SK-N-SH (cell line): ENCODE data around the gene NUAK1. TPM values are rescaled to one million over a fixed set of nuclear protein-coding genes. Genes with fewer than 3 reads are reported as not detected.

ENCODE experiments used
- CTCF ChIA-PET: fragments of 300-600, 350-600 bp; formaldehyde crosslinking; extraction: SDS; loops from one replicate; lab custom pipeline; 2021; lab: Yijun Ruan, JAX
- POLR2A ChIA-PET: fragments of 350-600 bp; sonication (Branson Sonifier 250); formaldehyde crosslinking; extraction: SDS; loops from one replicate; lab custom pipeline; 2020; ENCODE audit warnings: antibody characterized with exemption, inconsistent platforms; lab: Yijun Ruan, JAX
- DNase-seq: peaks from one replicate; pipeline ENCODE4 v3.0.0; 2012
- H2AFZ ChIP-seq: fragments of 200-600 bp; sonication (generic); 2 replicates; pipeline ENCODE4 v1.8.1; 2016; ENCODE audit warnings: antibody characterized with exemption, mild to moderate bottlenecking, low read depth
- H3F3A ChIP-seq: fragments of 200-600 bp; sonication (generic); replicated peaks from 2 replicates; pipeline ENCODE3; 2016; ENCODE audit warnings: antibody characterized with exemption, mild to moderate bottlenecking; ENCODE audit not compliant: insufficient read depth
- H3K27ac ChIP-seq, 2 experiments: fragments of 200-500 bp in 1 of 2; fragments of 200-600 bp in 1 of 2; sonication (Bioruptor generic) in 1 of 2; sonication (generic), shearing (Covaris generic) in 1 of 2; 2 replicates each; pipeline versions ENCODE4 v1.5.1 to v1.6.1; 2014 to 2016; ENCODE audit warnings: low read depth in 2 of 2, inconsistent platforms in 1 of 2, low read length in 1 of 2, mild to moderate bottlenecking in 1 of 2, mixed read lengths in 1 of 2
- H3K27me3 ChIP-seq: fragments of 200-600 bp; sonication (generic), shearing (Covaris generic); 2 replicates; pipeline ENCODE4 v1.6.1; 2016; ENCODE audit warnings: mixed run types; ENCODE audit not compliant: insufficient read depth
- H3K36me3 ChIP-seq, 2 experiments: fragments of 200-500 bp in 1 of 2; fragments of 200-600 bp in 1 of 2; sonication (Bioruptor generic) in 1 of 2; sonication (generic) in 1 of 2; replicated peaks in 1 of 2; 2 replicates each; pipeline versions ENCODE3 to v1.5.1; 2014 to 2016; ENCODE audit warnings: low read length in 1 of 2, mild to moderate bottlenecking in 1 of 2; ENCODE audit not compliant: insufficient read depth in 2 of 2, control insufficient read depth in 1 of 2
- H3K4me1 ChIP-seq, 2 experiments: fragments of 200-500 bp in 1 of 2; fragments of 200-600 bp in 1 of 2; sonication (Bioruptor generic) in 1 of 2; sonication (generic), shearing (Covaris generic) in 1 of 2; 2 replicates each; pipeline versions ENCODE4 v1.5.1 to v1.6.1; 2014 to 2016; ENCODE audit warnings: low read depth in 1 of 2, low read length in 1 of 2, mixed run types in 1 of 2; ENCODE audit not compliant: insufficient read depth in 2 of 2, control insufficient read depth in 1 of 2
- H3K4me2 ChIP-seq: fragments of 200-600 bp; sonication (generic), shearing (Covaris generic); 2 replicates; pipeline ENCODE4 v1.6.1; 2017; ENCODE audit warnings: mixed run types
- H3K4me3 ChIP-seq, 2 experiments: fragments of 200-500 bp in 1 of 2; fragments of 200-600 bp in 1 of 2; sonication (Bioruptor generic) in 1 of 2; sonication (generic), shearing (Covaris generic) in 1 of 2; 2 replicates each; pipeline versions ENCODE4 v1.5.1 to v1.8.1; 2014 to 2016; ENCODE audit warnings: low read depth in 2 of 2, inconsistent platforms in 1 of 2, low read length in 1 of 2, mild to moderate bottlenecking in 1 of 2, mixed read lengths in 1 of 2, moderate library complexity in 1 of 2
- H3K79me2 ChIP-seq: fragments of 200-600 bp; sonication (generic); 2 replicates; pipeline ENCODE4 v1.8.1; 2017; ENCODE audit warnings: mild to moderate bottlenecking; ENCODE audit not compliant: insufficient read depth
- H3K9ac ChIP-seq: fragments of 200-600 bp; sonication (generic); 2 replicates; pipeline ENCODE4 v1.6.1; 2017; ENCODE audit warnings: mixed run types
- H3K9me2 ChIP-seq: fragments of 200-600 bp; sonication (generic); 2 replicates; pipeline ENCODE4 v1.6.1; 2017; ENCODE audit warnings: mixed run types
- H3K9me3 ChIP-seq: fragments of 200-600 bp; sonication (generic); 2 replicates; pipeline ENCODE4 v1.6.1; 2017; ENCODE audit warnings: mixed run types, mild to moderate bottlenecking, moderate library complexity
- H4K20me1 ChIP-seq: fragments of 200-600 bp; sonication (generic); 2 replicates; pipeline ENCODE4 v1.6.1; 2017; ENCODE audit warnings: mild to moderate bottlenecking, mixed run types; ENCODE audit not compliant: insufficient read depth
- CHD2 ChIP-seq: fragments of 150-350 bp; IDR thresholded peaks from 2 replicates; pipeline ENCODE4 v1.6.1; 2018; ENCODE audit warnings: low read length; ENCODE audit not compliant: partially characterized antibody
- FOSL2 ChIP-seq: IDR thresholded peaks from 2 replicates; pipeline ENCODE4 v1.4.0; 2012; ENCODE audit warnings: low read depth, mild to moderate bottlenecking, moderate library complexity, borderline replicate concordance
- FOXM1 ChIP-seq: IDR thresholded peaks from 2 replicates; pipeline ENCODE4 v1.4.0; 2012; ENCODE audit warnings: low read depth, mild to moderate bottlenecking
- MXI1 ChIP-seq: IDR thresholded peaks from 2 replicates; pipeline ENCODE4 v1.6.1; 2012; ENCODE audit warnings: mild to moderate bottlenecking, low read depth, low read length, improper control_type of control experiment
- NRF1 ChIP-seq: IDR thresholded peaks from 2 replicates; pipeline ENCODE4 v1.6.1; 2012; ENCODE audit warnings: low read depth, mild to moderate bottlenecking, low read length
- RAD21 ChIP-seq: IDR thresholded peaks from 2 replicates; pipeline ENCODE4 v1.6.1; 2012; ENCODE audit warnings: mild to moderate bottlenecking, low read length
- REST ChIP-seq: IDR thresholded peaks from 2 replicates; pipeline ENCODE4 v1.6.1; 2012; ENCODE audit warnings: mild to moderate bottlenecking, low read depth, low read length, moderate library complexity
- RFX5 ChIP-seq: IDR thresholded peaks from 2 replicates; pipeline ENCODE4 v1.6.1; 2012; ENCODE audit warnings: mild to moderate bottlenecking, improper control_type of control experiment, low read length
- RXRA ChIP-seq: IDR thresholded peaks from 2 replicates; pipeline ENCODE4 v1.4.0; 2012; ENCODE audit warnings: low read depth, mild to moderate bottlenecking, borderline replicate concordance
- TAF1 ChIP-seq: IDR thresholded peaks from 2 replicates; pipeline ENCODE4 v1.6.1; 2012; ENCODE audit warnings: low read depth, mild to moderate bottlenecking, low read length, moderate library complexity, borderline replicate concordance
- whole genome bisulfite sequencing: methylation state at CpG from one replicate; pipeline ENCODE4 v1.1.6; 2017; ENCODE audit warnings: low lambda C conversion rate; 5-methylcytosine and 5-hydroxymethylcytosine counted together
- polyA plus RNA-seq, 3 experiments: library from polyadenylated mRNA; depleted of rRNA; stranded (reverse); fragments of >200 nt; gene quantifications; 2 replicates each; pipeline ENCODE4 v1.2.3, GENCODE V29; 2012
- TF ChIP-seq, protein P1 (sequence below): IDR thresholded peaks from 2 replicates; pipeline ENCODE4 v1.4.0; 2012; ENCODE audit warnings: low read depth, borderline replicate concordance
- TF ChIP-seq, protein P2 (sequence below): IDR thresholded peaks from 2 replicates; pipeline ENCODE4; 2012

NUAK1 gene
- polyA plus RNA-seq, 1 of the 3 experiments (the other 2 are of a cell fraction): 8.1 TPM

GRCh38 chr12:106163712-106164111 lies 25.0 kb upstream of the NUAK1 start:
- H3K4me2 ChIP-seq: no peak overlapping the region
- no peaks in the 10 kb centered on the region for H4K20me1 ChIP-seq
- no peaks in the 10 kb centered on the region for H3K9me2 ChIP-seq
- no peaks in the 10 kb centered on the region for H3K79me2 ChIP-seq
- no peak overlapping the region for H3K27ac ChIP-seq
- no peaks in the 10 kb centered on the region for H3K27me3 ChIP-seq
- no peaks in the 10 kb centered on the region for H3K4me1 ChIP-seq
- no peak overlapping the region for H3K9ac ChIP-seq
- DNase-seq: no peak
- ChIA-PET POLR2A (no interaction called here), CTCF (no interaction called here)
- H3K9me3 ChIP-seq: no peaks in the 10 kb centered on the region
- H2AFZ ChIP-seq: no peak overlapping the region
- no peaks in the 10 kb centered on the region for H3F3A ChIP-seq
- H3K36me3 ChIP-seq: no peaks in the 10 kb centered on the region
- H3K4me3 ChIP-seq: no peak overlapping the region
- no peak for TF ChIP-seq FOXM1
- 53% methylated on average over 3 of the region's 3 CpGs for WGBS

- H3K4me2 ChIP-seq: no peak overlapping the region
- H3K4me1 ChIP-seq: no peaks in the 10 kb centered on the region
- POLR2A ChIA-PET: no interaction called here
- no peak overlapping the region for H3K9ac ChIP-seq
- no peak overlapping the region for H3K4me3 ChIP-seq
- no peak overlapping the region for H2AFZ ChIP-seq
- no peaks in the 10 kb centered on the region for H3F3A ChIP-seq
- no peaks in the 10 kb centered on the region for H3K27me3 ChIP-seq
- TF ChIP-seq, protein P1, sequence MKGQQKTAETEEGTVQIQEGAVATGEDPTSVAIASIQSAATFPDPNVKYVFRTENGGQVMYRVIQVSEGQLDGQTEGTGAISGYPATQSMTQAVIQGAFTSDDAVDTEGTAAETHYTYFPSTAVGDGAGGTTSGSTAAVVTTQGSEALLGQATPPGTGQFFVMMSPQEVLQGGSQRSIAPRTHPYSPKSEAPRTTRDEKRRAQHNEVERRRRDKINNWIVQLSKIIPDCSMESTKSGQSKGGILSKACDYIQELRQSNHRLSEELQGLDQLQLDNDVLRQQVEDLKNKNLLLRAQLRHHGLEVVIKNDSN: no peak
- TF ChIP-seq NRF1: no peak
- no peak for TF ChIP-seq RFX5
- no peak for TF ChIP-seq RXRA
- no peak for TF ChIP-seq TAF1
- no peak for TF ChIP-seq REST
- no peak for TF ChIP-seq RAD21
- TF ChIP-seq MXI1: no peak
- TF ChIP-seq CHD2: no peak
- TF ChIP-seq FOSL2: no peak
- TF ChIP-seq, protein P2, sequence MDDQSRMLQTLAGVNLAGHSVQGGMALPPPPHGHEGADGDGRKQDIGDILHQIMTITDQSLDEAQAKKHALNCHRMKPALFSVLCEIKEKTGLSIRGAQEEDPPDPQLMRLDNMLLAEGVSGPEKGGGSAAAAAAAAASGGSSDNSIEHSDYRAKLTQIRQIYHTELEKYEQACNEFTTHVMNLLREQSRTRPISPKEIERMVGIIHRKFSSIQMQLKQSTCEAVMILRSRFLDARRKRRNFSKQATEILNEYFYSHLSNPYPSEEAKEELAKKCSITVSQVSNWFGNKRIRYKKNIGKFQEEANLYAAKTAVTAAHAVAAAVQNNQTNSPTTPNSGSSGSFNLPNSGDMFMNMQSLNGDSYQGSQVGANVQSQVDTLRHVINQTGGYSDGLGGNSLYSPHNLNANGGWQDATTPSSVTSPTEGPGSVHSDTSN: no peak
- no peaks in the 10 kb centered on the region for H3K36me3 ChIP-seq
- 32% methylated on average over 2 of the region's 2 CpGs for WGBS
- CTCF ChIA-PET: no interaction called here
- H3K27ac ChIP-seq: no peak overlapping the region
- H4K20me1 ChIP-seq: no peaks in the 10 kb centered on the region
- no peak for DNase-seq
- H3K9me3 ChIP-seq: no peaks in the 10 kb centered on the region
- H3K9me2 ChIP-seq: no peaks in the 10 kb centered on the region
- H3K79me2 ChIP-seq: no peaks in the 10 kb centered on the region
These were observed 22.7 kb upstream of the NUAK1 start for GRCh38 chr12:106161491-106161890.
